ENCODE measurements around the gene MPDZ. TPM values are rescaled to one million over a fixed set of nuclear protein-coding genes. Genes with fewer than 3 reads are reported as not detected.
A peak's percentile ranks its signal among the peaks of the same experiment; 100 is the strongest.

The MPDZ gene
- total and polyA plus RNA-seq, 2 experiments from 2014 or later, result 33.0 to 43.1 TPM

- Histone ChIP-seq H3K4me3 (no peak overlapping the region), H3K27me3 (ENCODE audit: insufficient read depth) (no peaks in the 10 kb centered on the region), H4K20me1 (replicated peaks; ENCODE audit: insufficient read depth) (no peaks in the 10 kb centered on the region), H2AFZ (no peak overlapping the region), H3K4me2 (no peak overlapping the region), H3K36me3 (ENCODE audit: insufficient read depth) (no peaks in the 10 kb centered on the region), H3K27ac (ENCODE audit: low read depth) (no peak overlapping the region), H3K4me1 (ENCODE audit: insufficient read depth) (peaks cover 7% of the 10 kb centered on the region; the same call in 1 of the 2 replicates), H3K79me2 (replicated peaks; ENCODE audit: insufficient read depth) (no peaks in the 10 kb centered on the region), H3K9me2 (ENCODE audit: insufficient read depth) (no peaks in the 10 kb centered on the region), H3F3A (replicated peaks; ENCODE audit: low read depth) (no peaks in the 10 kb centered on the region)
- peaks cover 22% of the 10 kb centered on the region for H3K4me1 Mint-ChIP-seq
- TF ChIP-seq CTCF (conservative IDR thresholded peaks at IDR 0.05; ENCODE audit: low read depth in 2 of 2), result no peak
- no peak for DNase-seq (ENCODE audit: low spot score)
- no peaks in the 10 kb centered on the region for H3K36me3 Mint-ChIP-seq (ENCODE audit: low read depth)
- H3K4me3 Mint-ChIP-seq, result no peak overlapping the region
- no peaks in the 10 kb centered on the region for H3K9me3 Mint-ChIP-seq
- no peak overlapping the region for H3K27ac Mint-ChIP-seq
- H3K27me3 Mint-ChIP-seq (ENCODE audit: insufficient read depth, low read depth, poor library complexity), result no peaks in the 10 kb centered on the region
- no peak for ATAC-seq
Observed at GRCh38 chr9:13145340-13145739, 134.2 kb downstream of the MPDZ start.

- no peak overlapping the region for H3K4me3 Mint-ChIP-seq
- H3K36me3 ChIP-seq (ENCODE audit: insufficient read depth), result no peaks in the 10 kb centered on the region
- H3F3A ChIP-seq (replicated peaks; ENCODE audit: low read depth), result no peaks in the 10 kb centered on the region
- H3K9me3 Mint-ChIP-seq, result no peaks in the 10 kb centered on the region
- H3K27me3 ChIP-seq (ENCODE audit: insufficient read depth), result no peaks in the 10 kb centered on the region
- TF ChIP-seq CTCF (conservative IDR thresholded peaks at IDR 0.05; ENCODE audit: low read depth in 2 of 2), result no peak
- TF ChIP-seq ZNF114 (CRISPR knock-in tag; IDR thresholded peaks at IDR 0.05), result no peak
- DNase-seq (ENCODE audit: low spot score), result no peak
- H3K79me2 ChIP-seq (replicated peaks; ENCODE audit: insufficient read depth), result no peaks in the 10 kb centered on the region
- no peak overlapping the region for H3K27ac Mint-ChIP-seq
- H3K4me1 Mint-ChIP-seq, result peaks cover 26% of the 10 kb centered on the region
- no peaks in the 10 kb centered on the region for H3K27me3 Mint-ChIP-seq (ENCODE audit: insufficient read depth, low read depth, poor library complexity)
- H3K36me3 Mint-ChIP-seq (ENCODE audit: low read depth), result no peaks in the 10 kb centered on the region
- no peak overlapping the region for H3K4me3 ChIP-seq
- no peaks in the 10 kb centered on the region for H4K20me1 ChIP-seq (replicated peaks; ENCODE audit: insufficient read depth)
- no peak overlapping the region for H2AFZ ChIP-seq
- H3K9me2 ChIP-seq (ENCODE audit: insufficient read depth), result no peaks in the 10 kb centered on the region
- peak; percentile 30; the same call in 1 of the 3 replicates for ATAC-seq
- no peak overlapping the region for H3K4me2 ChIP-seq
- peaks cover 11% of the 10 kb centered on the region for H3K4me1 ChIP-seq (ENCODE audit: insufficient read depth)
- H3K27ac ChIP-seq (ENCODE audit: low read depth), result no peak overlapping the region
Observed at GRCh38 chr9:13144166-13144775, 135.2 kb downstream of the MPDZ start.

- Mint-ChIP-seq H3K27me3 (ENCODE audit: insufficient read depth, low read depth, poor library complexity) (no peaks in the 10 kb centered on the region), H3K4me1 (peaks cover 26% of the 10 kb centered on the region), H3K36me3 (ENCODE audit: low read depth) (0 out of 3 replicates have a peak, but pooled peaks cover under 1% of the 10 kb centered on the region), H3K27ac (peak overlapping the region; percentile 89), H3K9me3 (no peaks in the 10 kb centered on the region), H3K4me3 (no peak overlapping the region)
- H3K4me1 ChIP-seq (ENCODE audit: insufficient read depth), result peaks cover 11% of the 10 kb centered on the region
- peak; percentile 81 for ATAC-seq
- H3K9me2 ChIP-seq (ENCODE audit: insufficient read depth), result no peaks in the 10 kb centered on the region
- no peak overlapping the region for H2AFZ ChIP-seq
- H3F3A ChIP-seq (replicated peaks; ENCODE audit: low read depth), result no peaks in the 10 kb centered on the region
- DNase-seq (ENCODE audit: low spot score), result peak; percentile 37
- no peak overlapping the region for H3K4me2 ChIP-seq
- H3K4me3 ChIP-seq, result no peak overlapping the region
- no peaks in the 10 kb centered on the region for H3K27me3 ChIP-seq (ENCODE audit: insufficient read depth)
- H3K36me3 ChIP-seq (ENCODE audit: insufficient read depth), result no peaks in the 10 kb centered on the region
- H4K20me1 ChIP-seq (replicated peaks; ENCODE audit: insufficient read depth), result no peaks in the 10 kb centered on the region
- H3K79me2 ChIP-seq (replicated peaks; ENCODE audit: insufficient read depth), result no peaks in the 10 kb centered on the region
- H3K27ac ChIP-seq (ENCODE audit: low read depth), result no peak overlapping the region; the same call in 1 of the 2 replicates
- TF ChIP-seq EZH2phosphoT487 (IDR thresholded peaks at IDR 0.05; ENCODE audit: unreplicated experiment) (no peak), ETS1 (IDR thresholded peaks at IDR 0.05) (no peak)
Observed at GRCh38 chr9:13143281-13143680, 136.2 kb downstream of the MPDZ start.

Data from GM23338 (cell line).